SHP77 (cell line): ENCODE results near the gene LHFPL6.

Source experiments
- DNase-seq, 2 experiments: peaks; one replicate each; lab custom pipeline; 2025; lab: John Stamatoyannopoulos, UW

Gene LHFPL6

DNA sequence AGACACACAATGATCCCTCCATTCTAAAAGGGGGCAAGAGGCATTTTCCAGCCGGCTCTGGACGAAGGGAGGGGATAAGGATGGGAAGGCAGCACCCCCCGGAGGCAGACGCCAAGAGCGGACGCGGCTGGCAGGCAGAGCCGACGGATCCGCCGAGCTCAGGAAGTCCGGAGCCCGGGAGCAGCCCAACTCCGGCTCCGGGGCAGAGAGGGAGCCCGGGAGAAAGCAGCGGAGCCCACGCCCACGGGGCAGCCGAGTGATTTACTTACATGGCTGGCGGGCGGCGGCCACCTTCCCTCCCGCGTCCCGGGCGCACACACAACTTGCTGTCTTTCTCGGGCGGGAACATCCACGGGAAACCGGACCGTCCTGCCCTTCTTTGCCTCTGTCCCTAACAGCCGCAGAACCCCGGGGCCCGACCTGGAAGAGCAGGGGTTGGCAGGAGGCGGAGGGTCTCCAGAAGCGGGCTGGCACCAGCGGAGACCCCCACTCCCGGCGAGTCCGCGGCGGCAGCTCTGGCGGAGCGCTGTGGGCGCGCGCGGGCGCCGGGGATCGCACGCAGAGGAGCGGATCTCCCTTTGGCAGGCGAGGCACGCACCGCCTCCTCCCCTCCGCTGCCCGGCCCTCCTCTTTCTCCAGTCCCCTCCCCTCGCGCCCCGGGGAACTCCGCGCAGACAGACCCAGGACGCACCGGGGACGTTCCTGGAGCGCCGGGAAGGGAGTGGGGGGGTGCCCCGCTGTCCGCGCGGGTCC, at the start of gene LHFPL6:
TSS of gene LHFPL6 (minus strand) at position 580 of the 753 bp plus-strand sequence.
- peak; percentile 57 to 67 for DNase-seq

DNA sequence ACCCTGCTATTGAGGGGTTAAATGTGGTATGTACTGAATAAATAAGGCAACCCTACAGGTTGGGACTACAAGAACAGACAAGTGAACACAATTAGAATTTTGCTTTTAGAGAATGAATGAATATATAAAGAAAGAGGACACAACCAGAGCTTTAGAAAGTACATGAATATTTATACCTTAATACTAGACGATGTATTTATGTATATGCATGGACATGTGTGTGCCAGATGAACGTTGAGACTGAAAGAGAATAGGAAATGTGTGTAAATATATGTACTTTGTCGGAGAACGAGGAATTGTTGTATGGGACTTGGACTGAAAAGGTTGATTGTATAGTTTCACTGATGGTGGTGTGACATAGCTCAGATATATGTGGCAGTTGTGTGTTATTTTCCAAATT, 43.1 kb upstream of the LHFPL6 start:
- DNase-seq, result no peak

DNA sequence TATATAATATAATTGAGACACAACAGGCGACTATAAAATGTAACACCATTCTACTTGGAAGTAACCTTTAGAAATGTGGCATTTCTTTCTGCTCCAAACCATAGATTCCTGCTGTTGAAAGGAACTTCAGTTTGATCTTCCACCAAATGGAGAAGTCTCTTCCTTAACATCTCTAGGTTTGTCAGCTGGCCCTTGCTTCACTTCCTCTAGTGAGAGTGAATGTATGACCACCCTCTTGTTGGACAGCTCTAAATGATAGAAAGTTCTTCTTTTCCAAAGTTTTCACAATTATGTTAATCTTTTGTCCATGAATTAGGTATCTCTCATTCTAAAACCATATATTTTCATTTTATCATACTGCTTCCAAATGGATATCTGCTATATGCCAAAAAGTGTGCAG, 38.7 kb upstream of the LHFPL6 start:
- no peak for DNase-seq

DNA sequence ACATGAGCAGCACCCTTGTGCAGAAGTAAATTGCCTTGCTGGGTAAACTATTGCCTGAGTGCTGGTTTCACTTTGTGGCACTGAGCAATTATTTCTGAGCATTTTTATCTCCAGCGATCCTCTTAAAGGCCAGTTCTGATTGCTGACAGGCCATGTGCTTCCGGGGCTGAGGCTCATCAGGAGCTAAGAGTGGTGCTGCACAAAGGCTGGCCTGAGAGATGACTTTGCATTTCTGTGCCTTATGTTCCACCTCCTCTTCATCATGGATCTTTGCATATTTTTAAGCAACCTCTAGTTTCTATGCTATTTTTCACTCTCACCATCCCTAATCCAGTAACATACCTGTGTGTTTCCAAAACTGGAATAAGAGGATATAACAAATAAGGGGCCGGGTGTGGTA, 34.9 kb upstream of the LHFPL6 start:
- no peak for DNase-seq

DNA sequence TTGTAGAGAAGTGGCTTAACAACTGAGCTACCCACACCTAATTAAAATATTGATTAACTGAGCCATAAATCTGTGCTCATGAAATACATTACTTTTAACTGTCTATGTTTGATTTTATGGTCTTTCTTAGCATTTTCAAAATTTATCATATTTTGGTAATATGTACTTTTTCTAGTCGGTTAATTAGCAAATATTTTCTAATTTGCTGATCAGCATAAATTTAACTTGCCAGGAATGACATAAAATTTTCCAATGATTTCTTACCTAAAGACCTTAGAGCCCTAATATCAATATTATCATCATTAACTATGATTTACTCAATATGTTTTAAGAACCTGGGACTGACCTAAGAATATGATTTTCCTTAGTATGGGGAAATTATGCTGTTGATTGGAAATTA, 32.6 kb upstream of the LHFPL6 start:
- no peak for DNase-seq

DNA sequence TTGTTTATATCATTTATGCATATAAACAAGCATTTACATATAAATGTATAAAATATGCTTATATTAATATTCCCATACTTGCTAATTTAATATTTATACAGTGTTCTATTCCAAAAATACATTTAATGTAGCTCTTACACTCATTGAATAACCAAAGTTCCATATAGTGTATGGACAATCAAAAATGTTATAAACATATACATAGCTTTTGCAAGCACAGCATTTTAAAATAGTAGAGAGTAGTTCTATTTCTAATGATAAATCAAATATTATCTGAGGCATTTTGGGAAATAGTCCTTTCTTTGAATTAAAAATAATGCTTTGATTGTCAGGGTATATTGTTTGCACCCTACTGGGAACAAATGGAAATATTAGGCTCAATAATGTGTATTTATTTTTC, 30.0 kb upstream of the LHFPL6 start:
- no peak for DNase-seq

DNA sequence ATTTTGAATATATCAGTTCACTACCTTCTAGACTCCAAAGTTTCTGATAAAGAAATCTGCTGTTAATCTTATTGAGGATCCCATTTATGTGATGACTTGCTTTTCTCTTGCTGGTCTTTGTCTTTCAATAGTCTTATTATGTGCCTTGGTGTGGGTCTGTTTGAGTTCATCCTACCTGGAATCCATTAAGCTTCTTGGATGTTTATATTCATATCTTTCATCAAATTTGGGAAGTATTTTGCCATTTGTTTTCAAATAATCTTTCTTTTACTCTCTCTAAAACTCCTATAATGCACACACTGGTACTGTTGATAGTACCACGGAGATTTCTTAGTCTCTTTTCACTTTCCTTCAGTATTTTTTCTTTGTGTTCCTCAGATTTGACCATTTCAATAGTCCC, 28.3 kb upstream of the LHFPL6 start:
- DNase-seq, result no peak

DNA sequence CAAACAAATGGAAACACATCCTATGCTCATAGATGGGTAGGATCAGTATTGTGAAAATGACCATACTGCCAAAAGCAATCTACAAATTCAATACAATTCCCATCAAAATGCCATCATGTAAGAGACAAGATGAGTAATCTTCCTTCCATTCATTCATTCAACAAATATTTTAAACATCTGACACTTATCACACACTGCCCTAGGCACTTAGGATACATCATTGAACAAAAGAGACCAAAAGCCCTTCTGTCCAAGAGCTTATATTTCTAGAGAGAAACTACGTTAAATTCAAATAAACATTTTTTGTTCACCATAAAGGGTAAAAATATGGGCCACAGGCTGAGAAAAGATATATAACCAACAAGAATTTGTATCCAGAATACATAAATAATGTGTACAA, 20.5 kb upstream of the LHFPL6 start:
- DNase-seq, result no peak

DNA sequence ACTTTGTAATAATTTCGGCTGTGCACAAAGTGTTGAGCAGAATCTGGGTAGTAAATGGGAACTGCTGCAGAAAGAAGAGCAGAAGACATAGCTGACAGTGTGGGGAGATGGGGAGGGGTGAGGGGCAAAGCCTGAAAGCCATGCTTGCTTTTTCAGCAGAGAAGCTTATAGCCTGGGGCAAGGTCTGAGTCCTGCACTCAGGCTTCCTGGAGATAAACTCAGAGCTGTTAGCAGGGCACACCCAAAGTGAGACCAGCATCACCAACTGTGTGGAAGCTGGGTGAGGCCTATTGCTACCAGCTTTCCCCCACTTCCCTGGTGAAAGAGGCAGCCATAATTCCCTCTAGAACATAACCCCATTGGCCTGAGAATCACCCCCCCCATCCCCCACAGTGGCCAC, 15.6 kb upstream of the LHFPL6 start:
- DNase-seq, result no peak

DNA sequence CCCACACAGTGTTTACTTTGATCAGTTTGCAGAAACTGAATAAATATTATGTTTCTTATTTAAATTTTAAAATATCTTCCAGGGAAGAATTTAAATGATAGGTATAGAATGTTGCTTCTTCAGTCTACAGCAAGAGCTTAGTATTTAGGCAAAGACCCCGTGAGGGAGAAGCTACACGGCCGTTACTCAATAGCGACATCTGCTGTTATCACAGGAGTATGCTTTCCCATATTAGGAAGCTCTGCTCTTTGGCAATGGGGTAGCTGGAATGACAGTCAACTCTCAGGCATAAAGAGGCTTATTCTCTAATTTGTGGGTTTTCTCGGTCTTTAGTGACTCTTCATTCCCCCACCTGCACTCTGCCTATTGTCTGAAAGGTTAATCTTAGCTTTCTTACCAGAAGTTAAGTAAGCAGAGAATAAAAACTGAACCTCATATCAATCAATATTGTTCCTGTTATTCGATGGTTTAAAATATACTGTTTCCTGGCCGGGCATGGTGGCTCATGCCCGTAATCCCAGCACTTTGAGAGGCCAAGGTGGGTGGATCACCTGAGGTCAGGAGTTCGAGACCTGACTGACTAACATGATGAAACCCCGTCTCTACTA, 13.2 kb upstream of the LHFPL6 start:
- peak; percentile 37 to 59 for DNase-seq

DNA sequence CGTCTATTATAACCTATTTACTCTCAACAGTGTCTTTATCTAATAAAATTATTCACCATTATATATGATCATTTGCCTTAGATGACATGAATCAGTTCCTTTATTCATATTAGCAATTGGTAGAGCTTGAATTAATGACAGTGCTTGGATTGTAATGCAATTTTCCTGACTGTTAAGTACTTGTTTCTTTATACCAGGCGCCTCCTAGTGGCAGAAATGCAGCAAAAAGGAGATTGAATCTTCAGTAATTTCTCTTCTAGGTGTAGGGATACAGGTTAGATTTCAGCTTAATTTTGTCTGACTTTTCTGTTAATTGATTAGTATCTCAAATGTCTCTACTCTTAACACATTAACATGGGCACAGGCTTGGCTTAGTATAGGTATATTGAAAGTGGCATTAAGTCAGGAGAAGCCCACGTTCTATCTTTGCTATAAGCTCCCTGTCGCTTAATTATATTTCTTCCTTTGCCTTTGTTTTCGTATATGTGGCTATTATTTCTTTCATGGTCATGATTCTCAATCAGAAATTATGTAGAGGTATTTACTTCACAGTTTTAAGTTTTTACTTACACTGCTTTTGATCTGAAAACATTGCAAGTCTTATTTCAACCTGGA, 9.1 kb upstream of the LHFPL6 start:
- peak; percentile 50 to 54 for DNase-seq

DNA sequence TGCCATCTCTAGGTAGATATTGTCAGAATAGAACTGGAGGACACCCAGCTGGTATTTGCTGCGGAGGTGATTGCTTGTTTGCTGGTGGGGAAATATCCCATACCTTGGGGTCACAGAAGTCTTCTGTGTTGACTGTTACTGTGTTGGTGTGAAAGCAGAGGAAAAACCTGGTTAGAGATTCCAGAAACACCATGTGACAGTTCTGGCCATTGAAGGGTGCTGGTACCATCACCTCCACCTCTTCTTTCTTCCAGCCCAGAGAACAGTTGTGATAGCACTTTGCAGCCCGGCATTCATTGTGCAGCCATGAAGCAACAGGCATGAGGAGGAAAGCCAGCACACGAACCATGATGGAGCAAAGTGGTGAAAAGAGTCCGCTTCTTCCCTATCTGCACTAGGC, 4.9 kb upstream of the LHFPL6 start:
- DNase-seq, result no peak

DNA sequence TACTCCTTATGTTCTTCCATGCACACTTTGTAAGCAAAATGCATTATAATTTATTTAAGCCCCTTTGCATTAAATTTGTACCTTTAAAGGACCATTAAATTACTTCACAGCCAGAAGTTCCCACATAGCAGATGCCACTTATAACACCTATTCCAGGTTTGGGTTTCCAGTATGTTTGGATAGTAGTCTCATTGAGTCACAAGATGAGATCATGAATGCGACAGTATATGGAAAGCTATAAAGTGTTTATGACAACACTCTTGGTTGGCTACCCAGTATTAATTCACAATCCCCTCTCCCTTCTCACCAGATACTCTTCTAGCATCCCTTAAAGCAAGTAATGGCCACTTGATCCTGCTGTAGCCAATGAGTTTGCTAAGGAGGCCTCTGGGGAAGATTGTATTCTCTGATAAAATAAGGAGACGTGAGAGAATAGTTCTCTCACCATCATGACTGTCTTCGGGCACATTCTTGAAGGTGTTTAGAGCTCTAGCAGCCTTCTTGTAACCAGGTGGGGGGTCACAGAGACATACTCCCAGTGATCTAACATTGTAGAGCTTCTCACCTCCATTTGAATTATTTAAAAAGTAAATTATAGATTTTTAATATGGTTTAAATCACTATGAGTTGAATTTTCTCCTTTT, 2.8 kb upstream of the LHFPL6 start:
- DNase-seq, result no peak

DNA sequence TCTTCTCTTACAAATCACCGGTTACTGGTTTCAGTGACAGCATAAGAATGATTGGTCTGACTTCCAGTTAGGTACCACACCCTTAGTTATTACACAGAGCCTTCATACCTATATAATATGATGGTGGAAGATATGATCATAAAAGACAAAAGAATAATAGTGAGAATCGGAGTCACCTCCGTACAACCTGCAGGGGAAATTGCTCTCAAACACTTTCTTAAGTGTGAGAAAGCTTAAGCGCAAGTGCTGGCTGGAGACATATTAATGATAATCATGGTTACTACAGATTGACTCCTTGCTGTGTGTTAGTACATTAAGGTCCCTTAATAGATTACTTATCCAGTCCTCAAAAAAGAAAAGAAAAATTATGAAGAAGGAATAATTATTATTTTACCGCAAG, 1.8 kb upstream of the LHFPL6 start:
- DNase-seq, result no peak

DNA sequence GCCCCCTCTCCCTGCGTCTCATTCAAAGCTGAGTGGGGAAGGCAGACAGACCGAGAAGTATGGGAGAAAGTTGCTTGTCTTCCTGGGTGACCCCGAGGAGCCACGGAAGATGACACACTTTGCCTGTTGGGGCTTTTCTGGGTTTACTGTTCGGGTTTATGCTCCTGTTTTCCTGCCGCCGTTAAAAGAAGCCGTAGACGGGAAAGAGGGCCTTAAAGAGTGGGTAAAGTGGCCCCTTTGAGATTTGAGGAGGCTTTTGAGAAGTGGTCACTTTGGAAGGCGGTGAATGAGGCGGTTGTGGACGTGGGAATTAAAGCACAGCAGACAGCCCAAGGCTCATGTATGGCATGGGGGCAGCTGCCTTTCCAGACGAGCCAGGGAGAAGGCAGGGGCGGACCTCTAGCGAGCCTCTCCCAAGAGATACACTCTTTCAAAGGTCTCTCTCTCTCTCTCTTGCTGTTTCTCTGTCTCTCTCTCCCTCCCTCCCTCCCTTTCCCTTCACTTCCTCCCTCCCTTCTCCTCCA, 493 bp upstream of the LHFPL6 start:
- DNase-seq, result peak; percentile 9 to 21

DNA sequence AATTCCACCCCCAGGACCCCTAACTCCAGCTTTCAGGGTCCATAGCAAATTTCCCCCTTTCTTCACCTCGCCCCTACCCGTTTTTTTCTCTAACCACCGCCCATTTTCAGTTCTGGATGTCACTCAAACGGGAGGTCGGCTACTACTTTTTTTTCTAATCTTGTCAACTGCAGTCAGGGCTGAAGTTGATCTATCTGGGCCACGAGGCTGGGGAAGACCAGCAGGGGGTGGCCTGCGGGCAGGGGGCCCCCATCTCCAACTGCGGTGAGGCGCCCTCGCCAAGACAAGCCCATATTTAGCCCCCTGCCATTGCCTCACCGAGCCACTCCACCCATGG, 748 bp downstream of the LHFPL6 start:
- no peak for DNase-seq

DNA sequence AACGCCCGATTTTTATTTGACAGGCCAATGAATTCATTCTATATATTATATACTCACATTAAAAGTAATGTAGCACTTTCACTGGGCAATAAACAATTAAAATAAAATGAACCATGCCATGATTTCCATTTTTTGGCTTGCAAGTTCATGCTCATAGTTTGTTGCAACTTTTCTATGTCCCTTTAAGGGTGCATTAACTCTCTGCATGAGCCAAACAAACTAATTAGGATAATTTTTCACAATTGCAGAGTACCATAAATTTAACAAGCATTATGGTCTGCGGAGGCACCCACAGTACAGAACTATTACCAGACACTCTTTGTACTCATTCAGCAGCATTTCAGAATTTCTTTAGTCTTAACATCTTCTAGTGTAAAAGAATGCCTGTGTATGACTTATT, 1.4 kb downstream of the LHFPL6 start:
- no peak for DNase-seq

DNA sequence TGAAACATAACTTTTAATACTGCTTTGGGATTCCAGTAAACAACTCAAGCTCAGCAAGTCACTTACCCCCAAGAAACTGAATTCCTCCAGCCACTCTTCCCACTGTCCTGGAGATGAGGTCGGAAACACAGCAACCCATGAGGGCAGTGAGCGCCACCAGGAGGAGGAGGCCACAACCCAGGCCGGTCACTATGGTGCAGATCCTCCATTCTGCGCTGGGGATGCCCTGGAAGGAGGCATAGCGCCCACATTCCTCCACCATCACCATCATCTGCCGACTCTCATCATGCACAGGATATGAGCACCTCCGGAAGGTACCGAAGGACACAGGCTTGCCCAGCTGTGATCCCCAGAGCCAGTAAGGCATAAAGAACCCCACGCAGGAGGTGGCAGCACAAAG, 2.2 kb downstream of the LHFPL6 start:
- DNase-seq, result peak in 1 of 2 experiments; percentile 0

DNA sequence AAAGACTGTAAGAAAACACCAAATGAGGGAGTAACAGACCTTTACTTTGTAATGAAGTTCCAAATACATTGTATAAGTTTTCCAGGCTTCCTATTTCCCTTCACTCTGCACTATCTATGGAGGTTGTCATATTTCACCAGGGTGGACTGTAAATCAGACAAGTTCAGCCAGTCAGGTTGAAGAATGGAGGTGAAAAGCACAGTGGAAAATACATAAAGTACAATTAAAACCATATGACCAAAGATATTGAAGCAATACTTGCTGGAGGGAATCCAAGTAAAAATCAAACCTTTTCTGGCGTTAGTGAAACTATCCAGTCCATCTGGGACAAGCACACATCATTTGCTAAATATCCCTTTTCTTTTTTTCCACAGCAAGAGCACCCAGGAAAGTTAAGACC, 3.2 kb downstream of the LHFPL6 start:
- no peak for DNase-seq

DNA sequence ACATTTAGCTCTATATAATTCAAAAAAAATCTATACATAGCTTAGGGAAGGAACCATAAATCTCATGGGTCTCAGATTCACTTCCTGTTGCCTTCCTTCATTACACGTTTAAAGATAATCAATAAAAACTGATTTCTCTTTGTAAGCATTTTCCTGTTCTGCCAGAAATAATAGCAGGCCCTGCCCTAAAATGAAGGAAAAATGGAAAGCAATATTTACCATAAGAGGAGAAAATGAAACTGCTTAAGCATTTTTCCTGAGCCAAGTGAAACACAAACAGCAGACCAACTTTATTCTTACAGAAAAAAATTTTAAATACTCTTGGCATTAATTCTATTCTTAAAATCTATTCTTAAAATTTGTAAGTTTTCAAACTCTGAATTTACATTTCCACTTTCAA, 4.0 kb downstream of the LHFPL6 start:
- no peak for DNase-seq

DNA sequence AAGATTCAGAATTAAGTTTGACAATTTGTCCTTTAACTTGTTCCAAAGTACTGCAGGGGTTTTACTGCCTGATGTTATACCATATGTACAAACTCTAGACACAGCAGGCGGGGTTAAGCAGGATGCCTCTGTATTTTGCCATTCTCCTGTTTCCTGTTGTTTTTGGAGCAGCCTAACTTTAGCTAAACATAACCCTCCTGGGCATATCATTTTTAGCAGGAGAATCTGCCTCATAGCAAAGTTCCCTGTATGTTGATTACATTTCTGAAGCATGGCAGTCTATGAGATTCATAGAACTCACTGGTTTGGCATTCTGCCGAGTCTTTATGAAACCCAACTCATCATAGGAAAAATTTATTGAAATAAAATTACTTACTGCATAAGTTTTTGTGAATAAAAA, 5.2 kb downstream of the LHFPL6 start:
- no peak for DNase-seq

DNA sequence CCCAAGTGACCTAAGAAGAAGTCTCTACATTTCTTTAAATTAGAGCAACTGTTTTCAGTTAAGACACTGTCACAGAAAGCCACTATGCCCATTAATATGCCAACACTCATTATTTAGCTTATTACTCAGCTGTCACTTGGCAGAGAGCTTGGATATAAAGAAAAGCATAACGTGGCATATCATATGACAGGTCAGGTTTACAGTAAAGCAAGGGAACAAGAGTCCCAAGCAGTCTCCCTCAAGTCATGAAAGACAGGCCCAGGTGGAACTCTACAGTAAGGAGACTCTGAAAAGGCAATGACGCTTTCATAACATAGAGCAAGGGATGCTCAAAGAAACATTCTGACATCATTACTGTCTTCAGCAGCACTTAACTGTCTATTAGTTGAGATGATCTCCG, 6.3 kb downstream of the LHFPL6 start:
- no peak for DNase-seq

DNA sequence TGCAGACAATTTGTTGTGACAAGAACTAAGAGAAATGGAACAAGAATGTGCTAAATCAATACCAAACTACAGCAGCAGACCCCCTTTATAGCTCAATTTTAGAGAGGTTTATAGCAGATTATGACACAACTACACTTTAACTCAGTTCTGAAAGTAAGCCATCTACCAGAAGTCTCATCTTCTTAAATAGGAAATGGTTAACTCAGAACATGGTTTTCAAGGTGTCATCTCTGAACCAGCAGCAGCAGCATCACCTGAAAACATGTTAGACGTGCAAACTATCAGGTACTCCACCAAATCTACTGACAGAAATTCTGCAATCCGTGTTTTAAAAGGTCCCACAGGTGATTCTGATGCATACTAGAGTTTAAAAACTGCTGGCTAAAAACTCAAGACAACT, 6.8 kb downstream of the LHFPL6 start:
- no peak for DNase-seq
